AG09319 (cell line): ENCODE data around the gene PEX14.

Source experiments
- DNase-seq: peaks from one replicate; pipeline ENCODE4 v3.0.0-alpha.2; 2010; ENCODE audit warnings: low read depth; ENCODE audit errors: extremely low read depth
- TF ChIP-seq, protein P1 (sequence below): IDR thresholded peaks from 2 replicates; pipeline ENCODE4 v1.5.1; 2011; ENCODE audit warnings: low read depth, mild to moderate bottlenecking, inconsistent platforms, low read length, moderate library complexity

Gene PEX14

DNA sequence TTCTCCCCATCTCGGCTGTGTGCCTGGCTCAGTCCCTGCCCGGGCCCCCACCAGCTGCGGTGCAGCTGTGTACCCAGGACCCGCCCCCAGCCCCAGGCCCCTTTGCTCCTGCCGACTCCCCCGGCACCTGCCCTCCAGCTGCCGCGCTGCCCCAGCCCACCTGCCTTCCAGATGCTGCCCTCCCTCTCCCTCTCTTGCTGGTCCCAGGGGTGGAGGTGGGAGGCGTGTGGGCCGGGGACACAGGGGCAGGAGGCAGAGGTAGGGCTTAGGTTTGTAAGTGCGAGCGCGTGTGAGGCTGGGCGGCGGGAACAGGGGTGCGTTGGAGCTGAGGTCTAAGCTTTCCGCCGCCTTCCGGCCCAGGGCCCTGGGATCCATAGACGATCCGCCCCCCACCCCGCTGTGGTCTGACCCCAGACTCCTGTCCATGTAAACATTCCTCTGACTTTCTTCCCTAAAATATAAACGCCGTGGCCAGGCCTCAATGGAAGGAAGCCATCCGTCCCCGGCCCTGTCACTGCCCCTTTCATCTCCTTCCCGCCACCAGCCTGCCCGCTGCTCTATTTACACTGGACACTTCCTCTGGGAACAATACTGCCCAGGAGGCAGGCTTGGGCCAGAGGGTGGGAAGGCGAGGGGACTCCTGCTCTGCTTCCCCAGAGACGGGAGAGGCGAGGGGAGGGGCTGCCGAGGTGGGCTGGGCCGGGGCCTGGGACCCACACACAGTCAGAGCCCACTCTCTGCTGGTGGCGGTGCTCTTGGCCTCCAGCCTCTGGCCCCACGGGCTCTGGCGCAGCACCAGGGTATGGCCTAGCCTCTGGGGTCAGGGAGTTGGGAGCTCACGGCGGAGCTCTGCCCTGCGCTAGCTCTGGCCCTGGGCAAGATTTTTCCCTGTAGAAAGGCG, 193.4 kb downstream of the PEX14 start:
- TF ChIP-seq, protein P1, sequence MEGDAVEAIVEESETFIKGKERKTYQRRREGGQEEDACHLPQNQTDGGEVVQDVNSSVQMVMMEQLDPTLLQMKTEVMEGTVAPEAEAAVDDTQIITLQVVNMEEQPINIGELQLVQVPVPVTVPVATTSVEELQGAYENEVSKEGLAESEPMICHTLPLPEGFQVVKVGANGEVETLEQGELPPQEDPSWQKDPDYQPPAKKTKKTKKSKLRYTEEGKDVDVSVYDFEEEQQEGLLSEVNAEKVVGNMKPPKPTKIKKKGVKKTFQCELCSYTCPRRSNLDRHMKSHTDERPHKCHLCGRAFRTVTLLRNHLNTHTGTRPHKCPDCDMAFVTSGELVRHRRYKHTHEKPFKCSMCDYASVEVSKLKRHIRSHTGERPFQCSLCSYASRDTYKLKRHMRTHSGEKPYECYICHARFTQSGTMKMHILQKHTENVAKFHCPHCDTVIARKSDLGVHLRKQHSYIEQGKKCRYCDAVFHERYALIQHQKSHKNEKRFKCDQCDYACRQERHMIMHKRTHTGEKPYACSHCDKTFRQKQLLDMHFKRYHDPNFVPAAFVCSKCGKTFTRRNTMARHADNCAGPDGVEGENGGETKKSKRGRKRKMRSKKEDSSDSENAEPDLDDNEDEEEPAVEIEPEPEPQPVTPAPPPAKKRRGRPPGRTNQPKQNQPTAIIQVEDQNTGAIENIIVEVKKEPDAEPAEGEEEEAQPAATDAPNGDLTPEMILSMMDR, result no peak
- no peak for DNase-seq

DNA sequence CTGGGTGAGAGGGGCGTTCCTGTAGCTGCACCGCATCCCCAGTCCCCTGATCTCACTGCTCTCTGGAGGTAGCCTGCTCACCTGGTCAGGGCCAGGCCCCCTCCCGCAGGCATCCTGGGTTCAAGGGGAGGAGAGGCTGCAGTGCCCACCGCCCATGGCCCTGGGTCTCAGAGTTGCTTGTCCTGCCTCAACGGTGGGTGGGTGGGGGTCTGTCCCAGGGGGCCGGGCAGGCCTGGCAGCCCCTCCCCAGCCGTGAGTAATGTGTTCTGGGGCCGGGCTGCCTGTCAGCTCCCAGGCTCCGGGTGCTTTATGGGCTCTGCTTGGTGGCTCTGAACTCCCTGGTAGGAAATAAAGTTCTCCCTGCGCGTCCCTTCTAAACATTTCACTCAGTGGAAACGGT, 194.8 kb downstream of the PEX14 start:
- TF ChIP-seq, protein P1, result no peak

DNA sequence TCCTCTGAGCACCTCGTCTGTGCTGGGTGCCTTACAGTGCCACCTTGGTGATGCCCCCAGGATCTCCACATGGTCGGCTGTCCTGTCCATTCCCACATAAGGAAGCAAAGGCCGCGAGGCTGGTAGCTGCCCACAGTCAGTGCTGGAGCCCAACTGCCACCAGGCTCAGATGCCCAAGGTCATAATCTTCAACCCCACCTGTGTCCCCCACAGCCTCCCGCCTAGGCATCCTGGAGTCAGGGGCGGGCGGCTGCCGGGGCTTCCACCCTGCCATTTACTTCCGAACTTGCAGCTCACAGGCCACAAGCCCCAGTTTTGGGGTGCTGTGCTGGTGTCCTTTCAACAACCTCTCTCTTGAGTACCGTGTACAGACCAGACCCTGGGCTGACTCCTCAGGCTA, 195.4 kb downstream of the PEX14 start:
- TF ChIP-seq, protein P1, result no peak
- DNase-seq, result no peak

More for the DNA sequence above, 194.8 kb downstream of the PEX14 start:
- DNase-seq, result no peak

DNA sequence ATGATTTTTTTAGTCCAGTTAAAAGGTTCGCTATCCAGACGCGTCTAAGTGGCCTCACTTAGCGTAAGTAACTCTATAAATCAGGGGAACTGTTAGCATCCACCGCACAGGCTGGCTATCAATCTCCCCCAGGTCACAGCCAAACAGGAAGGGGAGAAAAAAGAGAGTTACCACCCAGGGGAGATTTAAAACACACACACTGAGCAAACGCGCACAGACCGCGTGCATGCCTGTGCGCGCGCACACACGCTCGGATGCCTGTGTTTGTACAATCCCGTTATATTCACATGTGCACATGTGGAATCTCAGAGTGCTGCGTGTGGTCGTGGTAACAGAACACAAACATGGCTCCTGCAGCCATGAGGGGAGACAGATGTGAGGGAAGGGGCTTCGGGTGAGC, 196.3 kb downstream of the PEX14 start:
- TF ChIP-seq, protein P1, result no peak
- no peak for DNase-seq

DNA sequence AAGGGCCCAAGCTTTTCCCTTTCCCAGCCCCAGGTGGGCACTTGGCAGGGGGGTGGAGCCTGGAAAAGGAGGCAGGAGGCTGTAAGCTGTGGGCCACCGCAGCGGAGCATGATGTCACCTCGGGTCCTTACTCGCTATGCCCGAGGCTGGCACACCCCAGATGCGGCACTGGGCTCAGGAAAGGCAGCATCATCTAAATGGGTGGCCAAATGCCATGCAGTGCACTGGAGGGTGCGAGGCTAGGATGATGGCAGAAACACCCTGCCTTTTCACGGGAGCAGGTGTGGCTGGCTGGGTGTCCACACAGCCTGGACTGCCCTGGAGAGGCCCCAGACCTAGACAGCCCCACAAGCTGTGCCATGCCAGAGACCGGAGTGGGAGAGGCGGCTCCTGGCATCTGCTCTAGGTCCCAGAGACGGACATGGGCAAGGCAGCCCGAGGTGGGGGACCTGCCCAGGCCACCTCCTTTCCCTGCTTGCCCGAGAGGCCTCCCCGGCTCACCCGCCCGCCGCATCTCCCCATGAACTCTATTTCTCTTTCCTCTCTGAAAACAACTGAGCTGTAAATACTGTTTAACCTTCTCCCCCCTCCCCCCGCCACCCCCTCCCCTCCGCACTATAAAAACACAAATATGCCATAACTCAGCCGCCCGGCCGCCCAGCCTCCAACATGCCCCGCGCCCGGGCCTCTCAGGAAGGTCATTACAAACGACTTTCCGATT, 197.0 kb downstream of the PEX14 start:
- TF ChIP-seq, protein P1, result no peak
- DNase-seq, result no peak

DNA sequence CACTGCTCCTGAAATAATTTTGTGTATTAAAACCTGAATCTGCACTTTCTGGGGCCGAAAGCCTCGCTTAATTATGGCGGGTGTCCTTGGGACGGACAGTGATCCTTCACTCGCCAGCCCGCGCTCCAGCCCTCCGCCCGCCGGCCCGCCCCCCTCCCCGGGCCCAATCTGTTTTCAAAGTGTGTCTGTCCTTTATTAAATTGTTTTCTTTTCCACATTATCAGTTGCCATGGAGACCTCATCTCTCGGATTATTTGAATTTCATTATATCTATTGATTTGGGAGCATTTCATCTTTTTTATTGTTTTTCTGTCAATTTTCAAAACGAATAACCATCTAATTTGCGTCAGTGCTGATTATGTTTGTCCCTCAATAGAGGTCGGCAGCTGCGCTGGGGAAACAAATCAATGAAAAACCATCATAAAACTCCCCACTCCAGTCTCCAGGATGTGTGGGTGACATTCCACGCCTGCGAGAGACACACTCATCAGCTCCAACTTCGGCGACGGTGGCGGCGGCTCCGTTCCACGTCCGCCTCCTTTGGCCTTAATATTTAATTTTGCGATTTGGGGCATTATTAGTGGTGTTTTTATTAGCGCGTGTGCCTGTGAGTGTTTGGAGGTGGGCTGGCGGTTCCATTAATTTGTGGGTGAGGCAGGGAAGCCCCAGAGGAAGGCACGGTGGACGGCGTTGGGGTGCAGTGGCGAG, 197.7 kb downstream of the PEX14 start:
- TF ChIP-seq, protein P1, result no peak
- no peak for DNase-seq
